ENCODE data around the gene MYH9. TPM values are rescaled to one million over a fixed set of nuclear protein-coding genes. Genes with fewer than 3 reads are reported as not detected.

Gene MYH9
- total RNA-seq, 2 donors from 2014 or later: 294 to 323 TPM

GRCh38 chr22:36379593-36380361, 8.0 kb downstream of the MYH9 start:
- no peak for ATAC-seq

GRCh38 chr22:36378869-36379217, 8.9 kb downstream of the MYH9 start:
- DNase-seq: no peak
- H3K27ac ChIP-seq: peak overlapping the region in 3 of 4 donors; percentile 43 to 100 (median 100)
- H3K36me3 ChIP-seq (replicated peaks in 1 of 2; ENCODE audit: insufficient read depth in 1 of 2, low read depth in 2 of 2): no peaks in the 10 kb centered on the region
- 36 to 47% methylated on average over 5 of the region's 5 CpGs for WGBS, 2 donors
- no peaks in the 10 kb centered on the region for H3K9me3 ChIP-seq
- no peaks in the 10 kb centered on the region for H3K27me3 ChIP-seq
- intact Hi-C loops (cut with DNase I): no loop called here
- H3K4me1 ChIP-seq: peaks cover 93% of the 10 kb centered on the region
- no peak for TF ChIP-seq CTCF (IDR thresholded peaks at IDR 0.05)
- TF ChIP-seq POLR2A (IDR thresholded peaks at IDR 0.05): no peak
- H3K4me3 ChIP-seq: no peak overlapping the region
- no peak for ATAC-seq

More at GRCh38 chr22:36379593-36380361, 8.0 kb downstream of the MYH9 start:
- intact Hi-C loops (cut with DNase I): loop anchor here (5.0 kb wide), 1 partner anchor 42 kb away; no protein-coding TSS in a partner anchor
- H3K36me3 ChIP-seq (replicated peaks in 1 of 2; ENCODE audit: insufficient read depth in 1 of 2, low read depth in 2 of 2): no peaks in the 10 kb centered on the region
- no peak for TF ChIP-seq CTCF (IDR thresholded peaks at IDR 0.05)
- peak in 1 of 3 donors; percentile 4 for TF ChIP-seq POLR2A (IDR thresholded peaks at IDR 0.05)
- H3K4me3 ChIP-seq: no peak overlapping the region
- H3K4me1 ChIP-seq: peaks cover 92% of the 10 kb centered on the region
- DNase-seq: peak in 1 of 4 donors; percentile 57
- H3K9me3 ChIP-seq: no peaks in the 10 kb centered on the region
- H3K27me3 ChIP-seq: no peaks in the 10 kb centered on the region
- 48 to 52% methylated on average over 5 to 16 of the region's 16 CpGs for WGBS, 2 donors
- peak overlapping the region; percentile 36 to 100 (median 72) for H3K27ac ChIP-seq

- no peak for DNase-seq
- no peak overlapping the region for H3K4me3 ChIP-seq
- H3K27me3 ChIP-seq: no peaks in the 10 kb centered on the region
- WGBS, 2 donors: 53 to 55% methylated on average over 14 of the region's 14 CpGs
- TF ChIP-seq CTCF (IDR thresholded peaks at IDR 0.05) (no peak), POLR2A (IDR thresholded peaks at IDR 0.05) (no peak)
- H3K27ac ChIP-seq: peak overlapping the region in 3 of 4 donors; percentile 43 to 100 (median 100)
- no peaks in the 10 kb centered on the region for H3K36me3 ChIP-seq (replicated peaks in 1 of 2; ENCODE audit: insufficient read depth in 1 of 2, low read depth in 2 of 2)
- intact Hi-C loops (cut with DNase I): no loop called here
- ATAC-seq: no peak
- H3K9me3 ChIP-seq: no peaks in the 10 kb centered on the region
- peaks cover 93% of the 10 kb centered on the region for H3K4me1 ChIP-seq
These were observed 9.5 kb downstream of the MYH9 start for GRCh38 chr22:36378080-36378868.

GRCh38 chr22:36377022-36377631, 10.6 kb downstream of the MYH9 start:
- TF ChIP-seq POLR2A (IDR thresholded peaks at IDR 0.05) (no peak), CTCF (IDR thresholded peaks at IDR 0.05) (no peak)
- Histone ChIP-seq H3K27me3 (no peaks in the 10 kb centered on the region), H3K4me3 (no peak overlapping the region), H3K9me3 (no peaks in the 10 kb centered on the region), H3K36me3 (replicated peaks in 1 of 2; ENCODE audit: insufficient read depth in 1 of 2, low read depth in 2 of 2) (no peaks in the 10 kb centered on the region), H3K27ac (peak overlapping the region in 3 of 4 donors; percentile 43 to 100 (median 100)), H3K4me1 (peaks cover 95% of the 10 kb centered on the region)
- intact Hi-C loops (cut with DNase I): no loop called here
- ATAC-seq (no peak), DNase-seq (no peak)
- 63 to 89% methylated on average over 14 of the region's 14 CpGs for WGBS, 2 donors
